NCI-H510A (cell line): ENCODE results near the gene HSPA9.
A peak's percentile ranks its signal among the peaks of the same experiment; 100 is the strongest.

Experiments
- DNase-seq: peaks from one replicate; lab custom pipeline; 2025; lab: John Stamatoyannopoulos, UW

The HSPA9 gene

GRCh38 chr5:138595180-138595795, 20.1 kb upstream of the HSPA9 start:
- no peak for DNase-seq

GRCh38 chr5:138594305-138595058, 19.3 kb upstream of the HSPA9 start:
- no peak for DNase-seq

DNA sequence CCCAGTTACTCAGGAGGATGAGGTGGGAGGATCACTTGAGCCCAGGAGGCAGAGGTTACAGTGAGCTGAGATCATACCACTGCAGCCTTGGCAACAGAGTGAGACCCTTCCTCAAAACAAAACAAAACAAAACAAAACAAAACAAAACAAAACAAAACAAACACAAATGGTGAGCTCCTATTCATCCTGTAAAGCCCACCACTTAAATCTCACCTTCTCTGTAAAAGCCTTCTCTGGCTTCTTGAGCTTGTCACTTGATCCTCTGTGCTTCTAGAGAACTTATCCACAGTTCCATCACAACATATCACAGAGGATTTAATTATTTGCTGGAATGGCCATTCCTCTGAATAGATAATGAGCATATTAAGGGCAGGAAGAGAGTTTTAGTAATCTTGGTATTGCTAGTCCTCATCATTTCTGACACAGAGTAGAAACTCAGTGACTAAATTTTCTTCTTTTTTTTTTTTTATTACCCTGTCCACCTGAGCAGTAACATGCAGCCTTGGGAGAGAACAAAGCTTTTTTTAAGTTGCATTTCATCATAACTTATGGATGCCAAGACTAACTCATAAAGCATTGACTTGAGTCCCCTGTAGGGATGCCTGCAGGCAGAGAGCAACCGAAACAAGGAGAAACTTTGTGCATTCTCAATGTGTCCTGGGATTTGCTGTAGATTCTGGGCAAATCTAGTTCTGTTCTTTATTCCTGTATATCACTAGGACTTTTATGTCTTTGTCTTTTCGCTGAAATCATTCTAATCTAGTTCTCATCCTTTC, 13.0 kb upstream of the HSPA9 start:
- DNase-seq, result no peak

GRCh38 chr5:138585157-138585556, 10.0 kb upstream of the HSPA9 start:
- no peak for DNase-seq

DNA sequence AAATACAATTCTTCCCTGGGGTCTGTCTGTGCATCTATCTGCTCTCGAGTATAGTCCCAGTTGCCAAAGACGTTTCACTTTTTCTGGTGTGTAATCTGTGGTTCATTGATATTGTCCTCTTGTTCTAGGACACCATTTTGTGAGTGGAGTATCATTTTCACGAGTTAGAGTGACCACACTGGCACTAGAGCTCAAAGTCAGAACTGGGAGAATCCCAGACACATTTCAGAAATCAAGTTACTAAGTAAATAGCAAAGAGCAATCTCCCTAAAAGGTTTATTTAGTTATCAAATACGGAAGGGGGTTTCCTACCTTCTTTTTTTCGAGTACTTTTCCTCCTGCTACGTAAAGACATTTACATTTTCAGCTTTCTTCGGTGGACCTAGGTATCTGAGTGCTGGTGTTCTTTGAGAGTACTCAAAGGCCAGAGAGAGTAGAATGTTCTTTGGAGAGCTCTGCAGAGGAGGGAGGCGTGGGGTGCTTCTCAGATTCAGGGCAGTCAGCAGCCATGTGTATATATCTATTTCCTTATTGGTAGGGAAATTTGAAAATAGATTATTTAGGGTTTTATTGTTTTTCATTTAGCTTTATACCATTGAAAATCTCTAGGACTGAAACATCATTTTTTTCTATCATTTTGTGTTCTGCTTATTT, 8.9 kb upstream of the HSPA9 start:
- no peak for DNase-seq

GRCh38 chr5:138582959-138583358, 7.8 kb upstream of the HSPA9 start:
- DNase-seq, result no peak

DNA sequence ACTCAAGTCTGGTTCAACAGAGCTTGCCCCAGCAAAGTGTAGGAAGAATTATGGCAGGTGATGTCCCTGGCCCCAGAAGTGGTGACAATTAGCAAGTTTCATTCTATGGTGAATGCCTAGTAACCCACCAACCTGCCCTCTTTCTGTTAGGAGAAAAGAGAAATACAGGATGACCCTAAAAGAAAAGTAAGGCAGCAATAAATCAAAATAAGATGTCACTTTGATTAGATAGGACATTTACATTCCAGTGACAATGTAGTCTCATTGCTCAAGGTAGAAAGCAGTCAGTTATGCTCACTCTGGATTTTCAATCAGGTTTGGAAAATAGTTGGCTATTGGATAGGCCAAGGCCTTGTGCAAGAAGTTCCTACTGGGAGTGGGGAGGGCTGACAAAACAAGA, 5.6 kb upstream of the HSPA9 start:
- no peak for DNase-seq

DNA sequence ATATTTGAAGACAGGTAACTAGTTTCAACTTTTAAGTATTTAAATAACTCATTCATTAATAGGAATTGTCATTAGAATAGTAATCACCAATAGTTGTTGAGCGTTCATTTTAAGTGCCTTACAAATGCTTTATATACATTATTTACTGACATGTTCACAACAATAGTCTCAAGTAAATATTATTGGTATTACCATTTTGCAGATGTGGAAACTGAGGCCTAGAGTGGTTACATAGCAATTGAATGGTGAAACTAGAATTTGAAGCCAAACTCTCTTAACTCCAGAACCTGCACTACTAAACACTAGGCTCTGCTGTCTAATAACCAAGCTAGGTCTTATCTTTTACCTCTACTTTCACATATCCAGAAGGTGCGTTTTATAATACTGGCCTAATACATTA, 4.8 kb upstream of the HSPA9 start:
- DNase-seq, result no peak

DNA sequence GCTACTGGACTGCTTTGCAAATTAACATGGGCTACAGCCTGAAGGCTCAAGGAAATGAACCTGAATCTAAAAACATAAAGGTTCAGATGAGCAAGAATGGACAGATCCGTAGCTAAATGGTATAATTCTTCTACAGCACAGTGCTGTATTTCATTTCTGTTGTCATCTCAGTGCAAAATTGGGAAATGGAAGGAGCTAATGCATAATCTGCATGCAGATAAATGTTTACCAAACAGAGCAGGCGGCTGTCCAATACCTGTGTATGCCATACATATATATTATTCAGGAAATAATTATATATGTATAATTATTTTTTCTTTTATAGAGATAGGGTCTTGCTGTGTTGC, 4.3 kb upstream of the HSPA9 start:
- DNase-seq, result no peak

GRCh38 chr5:138577452-138577851, 2.3 kb upstream of the HSPA9 start:
- DNase-seq, result no peak

DNA sequence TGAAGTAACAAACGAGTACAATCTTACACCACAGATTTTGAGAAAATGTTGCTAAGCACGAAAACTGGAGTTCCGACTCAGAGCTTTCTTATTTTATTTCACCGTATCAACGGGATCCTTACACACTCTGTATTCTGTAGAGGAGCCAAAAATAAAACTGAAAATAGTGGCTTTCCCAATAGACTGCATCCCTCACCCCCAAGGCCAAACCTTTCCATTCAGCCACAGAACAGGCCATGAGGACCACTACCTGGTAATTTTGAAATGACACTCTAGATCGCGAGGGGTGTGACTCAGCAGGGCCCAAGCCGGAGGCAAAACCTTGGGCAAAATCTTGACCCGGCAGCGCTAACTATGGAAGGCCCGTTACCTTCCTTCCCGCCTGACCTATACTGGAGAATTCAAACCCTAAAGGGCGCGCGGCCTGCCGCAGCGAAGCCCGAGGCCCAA, 432 bp downstream of the HSPA9 start:
- DNase-seq, result no peak

GRCh38 chr5:138573949-138574670, 1.1 kb downstream of the HSPA9 start:
- no peak for DNase-seq

DNA sequence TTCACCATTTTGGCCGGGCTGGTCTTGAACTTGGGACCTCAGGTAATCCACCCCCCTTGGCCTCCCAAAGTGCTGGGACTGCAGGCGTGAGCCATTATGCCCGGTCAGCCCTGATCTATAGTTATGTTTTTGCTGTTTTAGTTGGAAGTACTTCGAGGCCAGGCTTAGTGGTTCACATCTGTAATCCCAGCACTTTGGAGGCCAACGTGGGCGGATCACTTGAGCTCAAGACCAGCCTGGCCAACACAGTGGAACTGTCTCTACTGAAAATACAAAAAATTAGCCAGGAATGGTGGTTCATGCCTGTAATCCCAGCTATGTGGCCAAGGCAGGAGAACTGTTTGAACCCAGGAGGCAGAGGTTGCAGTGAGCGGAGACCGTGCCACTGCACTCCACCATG, 2.0 kb downstream of the HSPA9 start:
- DNase-seq, result no peak

- DNase-seq, result no peak
Measured at GRCh38 chr5:138570871-138571270, 4.3 kb downstream of the HSPA9 start.

DNA sequence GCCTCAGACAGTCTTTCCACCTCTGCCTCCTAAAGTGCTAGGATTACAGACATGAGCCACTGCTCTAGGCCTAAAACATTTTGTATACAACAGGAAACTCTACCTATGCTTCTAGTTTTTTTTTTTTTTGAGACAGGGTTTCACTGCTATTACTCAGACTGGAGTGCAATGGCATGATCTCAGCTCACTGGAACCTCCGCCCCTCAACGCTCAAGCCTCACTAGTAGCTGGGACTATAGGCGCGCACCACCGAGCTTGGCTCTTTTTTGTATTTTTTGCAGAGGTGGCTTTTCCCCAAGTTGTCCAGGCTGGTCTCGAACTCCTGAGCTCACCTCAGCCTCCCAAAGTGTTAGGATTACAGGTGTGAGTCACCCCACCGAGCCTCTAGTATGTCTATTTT, 5.4 kb downstream of the HSPA9 start:
- no peak for DNase-seq

DNA sequence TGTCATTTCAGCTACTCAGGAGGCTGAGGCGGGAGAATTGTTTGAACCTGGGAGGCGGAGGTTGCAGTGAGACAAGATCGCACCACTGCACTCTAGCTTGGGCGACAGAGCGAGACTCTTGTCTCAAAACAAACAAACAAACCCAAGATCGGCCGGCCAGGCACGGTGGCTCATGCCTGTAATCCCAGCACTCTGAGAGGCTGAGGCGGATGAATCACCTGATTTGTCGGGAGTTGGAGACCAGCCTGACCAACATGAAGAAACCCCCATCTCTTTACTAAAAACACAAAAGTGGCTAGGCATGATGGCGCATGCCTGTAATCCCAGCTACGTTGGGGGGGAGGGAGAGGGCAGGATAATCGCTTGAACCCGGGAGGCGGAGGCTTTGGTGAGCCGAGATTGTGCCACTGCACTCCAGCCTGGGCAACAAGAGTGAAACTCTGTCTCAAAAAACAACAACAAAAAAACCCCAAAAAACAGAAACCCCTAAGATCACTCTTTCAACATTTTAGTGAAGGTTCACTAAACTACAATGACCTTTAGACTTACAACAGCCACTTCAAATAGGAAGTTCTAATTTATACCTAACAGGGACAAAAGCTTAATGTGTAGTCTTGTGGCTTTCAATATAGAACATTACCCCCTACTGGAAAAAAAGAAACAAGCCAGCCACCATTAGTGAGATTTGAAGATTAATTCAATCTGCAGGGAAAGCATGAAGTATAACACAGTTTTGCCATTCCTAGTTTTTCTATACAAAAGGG, 7.0 kb downstream of the HSPA9 start:
- DNase-seq, result peak; percentile 13

GRCh38 chr5:138566792-138567191, 8.4 kb downstream of the HSPA9 start:
- no peak for DNase-seq

DNA sequence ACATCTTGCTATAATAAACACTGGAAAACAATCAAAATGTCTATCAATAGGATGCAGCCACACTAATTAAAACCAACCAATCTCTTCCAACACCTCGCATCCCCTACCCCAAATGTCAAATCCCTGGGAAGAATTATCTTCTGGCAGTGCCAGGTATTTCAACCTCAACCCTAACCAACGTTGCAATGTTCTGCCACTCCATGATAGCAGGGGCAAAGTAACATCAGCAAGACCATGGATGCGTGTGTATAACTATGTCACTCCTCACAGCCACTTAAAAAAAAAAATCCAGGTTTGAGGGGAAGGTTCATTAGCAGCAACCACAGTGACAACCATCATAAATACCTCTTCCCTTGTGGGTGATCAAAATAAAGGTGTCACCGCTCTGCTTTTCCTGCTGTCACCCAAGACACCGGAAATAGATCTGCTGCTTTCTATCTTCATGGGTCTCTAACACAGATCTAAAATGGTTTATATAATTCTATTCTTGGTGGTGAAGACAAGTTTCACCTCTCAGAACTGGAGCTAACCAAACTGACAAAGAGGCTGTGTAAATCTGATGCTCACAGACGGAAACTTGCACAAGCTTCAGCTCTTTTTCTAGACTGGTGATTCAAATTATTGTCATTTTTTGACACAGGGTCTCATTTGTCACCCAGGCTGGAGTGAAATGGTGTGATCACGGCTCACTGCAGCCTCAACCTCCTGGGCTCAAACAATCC, 9.9 kb downstream of the HSPA9 start:
- no peak for DNase-seq

GRCh38 chr5:138564242-138564641, 11.0 kb downstream of the HSPA9 start:
- no peak for DNase-seq

- no peak for DNase-seq
Measured at GRCh38 chr5:138563340-138564118, 11.7 kb downstream of the HSPA9 start.
